Stimulated activated CD8-positive, alpha-beta memory T cell treated with anti-CD3 and anti-CD28 coated beads, Interleukin-4, amount 100 ng/mL, for 4 hours (primary cell): ENCODE measurements around the gene VDAC2.
"Not testable (repeated sequence)": the region's sequence is repeated elsewhere in the genome, so short reads cannot be mapped to it uniquely, and the experiment has no call there.

Experiments
- DNase-seq, 2 donors: peaks; one replicate each; pipeline ENCODE4 v3.0.0-alpha.2; 2020; ENCODE audit warnings: low read depth in 2 of 2, low spot score in 1 of 2

Gene VDAC2

DNA sequence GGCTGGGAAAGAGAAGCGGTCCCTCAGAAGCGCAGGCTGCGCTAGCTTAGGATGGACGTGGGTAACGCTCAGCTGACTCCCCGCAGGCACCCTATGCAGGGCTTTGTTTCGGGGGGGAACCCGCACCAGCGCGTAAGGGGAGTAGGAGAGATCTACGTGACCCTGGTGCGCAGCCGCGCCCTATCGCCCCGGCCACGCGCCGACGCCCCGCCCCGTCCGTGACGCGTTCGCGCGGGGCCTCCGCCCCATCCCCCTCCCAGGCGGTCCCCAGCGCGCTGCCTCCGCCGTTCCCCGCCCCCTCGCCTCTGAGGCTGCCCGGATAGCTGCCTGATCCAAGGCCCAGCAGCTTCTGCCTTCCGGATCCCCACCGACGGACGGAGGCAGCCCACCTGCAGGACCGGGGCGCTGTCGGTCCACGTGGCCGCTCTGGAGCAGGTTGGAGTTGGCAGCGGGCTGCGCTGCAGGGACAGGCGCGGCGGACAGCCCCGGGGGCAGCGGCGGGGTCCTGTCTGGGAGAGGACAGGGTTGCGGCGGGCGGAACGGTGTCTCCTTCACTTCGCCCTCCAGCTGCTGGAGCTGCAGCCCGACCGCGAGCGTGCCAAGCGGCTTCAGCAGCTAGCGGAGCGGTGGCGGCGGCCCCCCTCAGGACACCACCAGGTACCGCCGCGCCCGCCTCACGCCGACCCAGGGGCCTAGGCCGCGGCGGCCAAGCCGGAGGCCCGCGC, at the start of gene VDAC2:
TSS of gene VDAC2 (plus strand) at position 515 of the 725 bp plus-strand sequence. CDS start 363 bp downstream, outside the sequence.
- DNase-seq, result peak; percentile 85 to 90

GRCh38 chr10:75165684-75166622, 44.6 kb upstream of the VDAC2 start:
- DNase-seq, result no peak

GRCh38 chr10:75166623-75166972, 44.0 kb upstream of the VDAC2 start:
- DNase-seq, result no peak

GRCh38 chr10:75168275-75168674, 42.3 kb upstream of the VDAC2 start:
- DNase-seq, result no peak

- no peak for DNase-seq
Measured at GRCh38 chr10:75170215-75170614, 40.4 kb upstream of the VDAC2 start.

DNA sequence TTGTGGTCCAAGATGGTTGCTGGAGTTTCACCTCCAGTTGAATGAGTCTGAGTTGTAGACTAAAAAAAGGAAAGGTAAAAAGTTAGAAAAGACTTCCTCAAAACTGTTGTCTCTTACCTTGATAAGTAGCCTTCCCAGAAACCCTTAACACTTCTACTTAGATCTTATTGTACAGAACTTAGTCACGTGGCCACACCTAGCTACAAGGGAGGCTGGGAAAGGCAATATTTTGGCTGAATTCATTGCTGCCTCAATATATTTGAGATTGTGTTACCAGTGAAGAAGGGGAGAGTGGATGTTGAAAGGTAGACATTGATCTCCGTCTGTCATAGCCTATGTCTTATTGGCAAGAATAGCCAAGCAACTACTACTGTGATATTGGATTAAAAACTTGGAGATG, 35.5 kb upstream of the VDAC2 start:
- DNase-seq, result no peak

DNA sequence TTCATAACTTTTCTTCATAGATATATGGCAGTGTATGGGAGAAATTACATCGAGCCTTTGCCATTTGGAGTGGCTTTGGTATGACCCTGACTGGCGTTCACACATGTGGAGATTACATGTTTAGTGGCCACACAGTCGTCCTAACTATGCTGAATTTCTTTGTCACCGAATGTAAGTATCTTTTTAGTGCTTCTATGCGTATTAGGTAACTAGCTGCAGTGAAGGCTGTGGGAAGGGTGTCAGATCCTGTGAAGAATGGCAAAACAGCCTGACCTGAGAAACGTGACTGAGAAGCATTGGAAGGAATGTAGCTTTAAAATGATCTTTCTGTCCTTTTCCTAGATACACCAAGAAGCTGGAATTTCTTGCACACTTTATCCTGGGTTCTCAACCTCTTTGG, 34.5 kb upstream of the VDAC2 start:
- no peak for DNase-seq

DNA sequence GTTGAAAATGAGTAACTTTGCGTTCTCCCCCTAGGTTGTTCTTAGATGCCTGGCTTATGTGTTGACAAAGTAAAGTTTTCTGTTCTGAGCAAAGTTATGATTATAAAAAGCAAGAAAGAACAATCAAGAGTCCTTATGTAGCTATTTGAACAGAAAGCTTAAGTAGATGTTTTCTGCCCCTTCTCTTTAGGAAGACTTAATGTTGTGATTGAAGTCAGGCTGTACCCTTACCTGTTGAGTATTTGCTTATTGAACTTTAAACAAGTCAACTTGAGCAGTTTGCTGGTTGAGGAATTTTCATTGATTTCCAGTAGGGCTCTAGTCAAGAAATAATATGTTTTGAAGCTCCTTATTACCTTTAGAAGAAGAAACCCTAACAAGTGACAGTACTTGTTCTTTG, 33.9 kb upstream of the VDAC2 start:
- DNase-seq, result no peak

DNA sequence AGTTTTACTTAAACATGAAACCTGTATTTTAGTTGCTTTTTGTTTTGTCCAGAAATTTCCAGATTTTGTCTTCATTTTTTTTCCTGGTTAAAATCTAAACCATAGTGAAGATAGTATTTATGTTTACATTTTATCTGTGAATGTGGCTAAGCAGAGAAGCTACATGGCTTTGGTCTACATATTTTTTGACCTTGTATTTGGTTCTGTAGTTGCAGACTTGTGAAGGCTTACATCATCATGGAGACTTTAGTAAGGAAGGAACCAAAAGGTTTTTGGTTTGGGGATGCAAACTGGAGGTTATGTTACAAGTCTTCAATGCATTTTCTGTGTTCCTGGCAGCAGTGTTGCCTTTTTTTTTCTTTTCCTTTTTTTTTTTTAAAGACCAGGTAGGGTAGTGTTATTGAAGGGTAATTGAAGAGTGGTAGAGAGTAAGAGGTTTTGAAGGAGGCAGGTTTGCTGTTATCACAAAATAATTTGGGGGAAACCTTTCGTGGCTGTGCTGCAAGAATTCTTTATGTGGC, 30.9 kb upstream of the VDAC2 start:
- DNase-seq, result no peak

GRCh38 chr10:75180592-75180991, 30.0 kb upstream of the VDAC2 start:
- DNase-seq, result no peak

- no peak for DNase-seq
Measured at GRCh38 chr10:75181073-75181472, 29.5 kb upstream of the VDAC2 start.

DNA sequence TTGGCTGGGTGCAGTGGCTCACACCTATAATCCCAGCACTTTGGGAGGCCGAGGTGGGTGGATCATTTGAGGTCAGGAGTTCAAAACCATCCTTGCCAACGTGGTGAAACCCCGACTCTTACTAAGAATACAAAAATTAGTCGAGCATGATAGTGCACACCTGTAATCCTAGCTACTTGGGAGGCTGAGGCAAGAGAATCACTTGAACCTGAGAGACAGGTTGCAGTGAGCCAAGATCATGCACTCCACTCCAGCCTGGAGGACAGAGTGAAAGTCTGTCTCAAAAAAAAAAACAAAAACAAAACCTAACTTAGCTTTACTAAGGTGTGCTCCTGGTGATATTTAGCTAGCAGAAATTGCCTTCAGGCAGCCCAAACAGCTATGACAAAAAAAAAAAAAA, 24.3 kb upstream of the VDAC2 start:
- no peak for DNase-seq

GRCh38 chr10:75187961-75188426, 22.6 kb upstream of the VDAC2 start:
- DNase-seq, result peak; percentile 36 to 52

DNA sequence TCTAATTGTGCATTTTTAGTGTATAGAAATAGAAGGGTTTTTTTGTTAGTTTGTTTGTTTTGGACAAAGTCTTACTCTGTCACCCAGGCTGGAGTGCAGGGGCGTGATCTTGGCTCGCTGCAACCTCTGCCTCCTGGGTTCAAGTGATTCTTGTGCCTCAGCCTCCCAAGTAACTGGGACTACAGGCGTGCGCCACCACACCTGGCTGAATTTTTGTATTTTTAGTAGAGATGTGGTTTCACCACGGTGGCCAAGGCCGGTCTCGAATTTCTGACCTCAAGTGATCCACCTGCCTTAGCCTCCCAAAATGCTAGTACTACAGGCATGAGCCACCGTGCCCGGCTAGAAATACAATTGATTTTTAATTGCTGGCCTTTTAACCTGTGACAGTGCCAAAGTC, 22.1 kb upstream of the VDAC2 start:
- not testable (repeated sequence) for DNase-seq

DNA sequence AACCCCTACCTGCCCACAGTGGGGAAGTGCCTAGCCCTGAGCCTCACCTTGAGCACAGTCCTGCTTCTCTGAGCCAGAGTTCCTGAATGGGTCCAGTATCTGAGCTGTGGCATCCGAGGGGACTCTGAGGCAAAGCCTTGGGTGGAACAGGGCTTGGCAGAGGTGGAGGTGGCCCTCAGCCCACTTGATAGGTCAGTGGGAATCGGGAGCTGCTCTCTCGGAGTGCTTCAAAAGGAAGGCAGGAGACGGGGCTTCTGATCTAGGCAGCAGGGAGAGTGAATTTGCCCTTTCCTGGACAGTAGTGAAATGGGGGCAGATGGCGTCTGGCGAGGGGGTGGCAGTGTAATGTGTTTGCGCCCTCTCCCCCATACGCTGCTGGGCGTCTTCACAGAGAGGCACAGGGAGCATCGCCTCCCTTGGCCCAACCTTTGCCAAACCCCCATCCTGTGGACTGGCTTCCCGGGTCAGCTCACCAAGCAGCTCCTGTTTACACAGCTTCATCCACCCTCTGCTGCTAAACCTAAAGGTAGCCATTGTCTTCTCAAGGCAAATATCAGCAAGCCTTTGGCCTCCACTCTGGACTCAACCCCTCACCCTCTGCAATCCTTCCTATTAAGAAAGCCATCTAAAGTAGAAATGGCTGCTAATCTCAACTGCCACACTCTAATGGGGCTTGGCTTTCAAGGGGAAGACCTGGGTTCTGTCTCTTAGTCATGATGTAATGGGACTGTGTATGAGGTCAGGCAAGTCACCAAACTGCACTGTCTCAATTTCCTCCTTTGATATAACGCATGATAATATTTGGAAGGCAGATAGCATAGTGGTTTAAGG, 21.1 kb upstream of the VDAC2 start:
- no peak for DNase-seq

DNA sequence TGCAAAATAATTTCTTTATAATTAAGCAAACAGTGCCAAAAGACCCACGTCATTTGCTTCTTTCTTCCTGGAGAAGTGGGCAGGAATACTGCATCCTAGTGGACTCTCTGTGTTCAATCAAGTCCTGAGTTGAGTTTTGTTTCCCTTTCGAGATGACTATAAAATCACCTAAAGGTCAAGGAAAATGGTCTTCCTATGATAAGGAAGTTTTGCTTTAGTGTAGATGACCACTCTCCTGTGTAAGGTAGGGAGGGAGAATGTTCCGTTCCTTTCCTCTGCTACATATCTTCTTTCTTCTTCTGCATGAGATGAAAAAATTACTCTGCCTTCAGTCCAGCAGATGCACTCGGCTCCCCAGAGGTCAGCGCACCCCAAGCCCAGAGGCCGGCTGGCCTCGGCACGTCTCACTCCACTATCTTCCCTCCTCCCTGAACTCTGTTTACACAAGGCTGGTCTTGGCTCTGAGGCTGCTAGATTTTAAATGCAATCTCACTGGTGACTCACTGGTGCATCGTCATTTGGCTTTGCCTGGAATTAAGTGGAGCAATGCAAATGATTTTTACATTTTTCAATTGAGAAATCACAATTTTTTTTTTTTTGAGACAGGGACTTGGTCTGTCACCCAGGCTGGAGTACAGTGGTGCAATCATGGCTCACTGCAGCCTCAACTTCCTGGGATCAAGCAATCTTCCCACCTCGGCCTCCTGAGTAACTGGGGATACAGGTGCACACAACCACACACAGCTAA, 18.6 kb upstream of the VDAC2 start:
- DNase-seq, result no peak

- not testable (repeated sequence) for DNase-seq
Measured at GRCh38 chr10:75194625-75195024, 16.0 kb upstream of the VDAC2 start.

GRCh38 chr10:75195035-75195763, 15.4 kb upstream of the VDAC2 start:
- DNase-seq, result no peak

GRCh38 chr10:75197066-75197465, 13.5 kb upstream of the VDAC2 start:
- DNase-seq, result no peak

- no peak for DNase-seq
Measured at GRCh38 chr10:75197906-75198305, 12.7 kb upstream of the VDAC2 start.
